Ureter (tissue), 1 donor: ENCODE data around the gene SNRNP48. TPM values are rescaled to one million over a fixed set of nuclear protein-coding genes. Genes with fewer than 3 reads are reported as not detected.

Source experiments
- DNase-seq: peaks from one replicate; pipeline ENCODE4 v3.0.0-alpha.2; 2020; ENCODE audit warnings: low spot score
- total RNA-seq: library from RNA; stranded (reverse); gene quantifications from one replicate; pipeline ENCODE4 v1.2.4, GENCODE V29; 2023
- donor health status: DM: yes; HTN: yes; CAD: no.

SNRNP48 gene
- total RNA-seq, 1 donor from 2014 or later, result 12.2 TPM

GRCh38 chr6:7640607-7641577, 50.9 kb downstream of the SNRNP48 start:
- no peak for DNase-seq

- DNase-seq, result no peak
Measured at GRCh38 chr6:7642791-7643190, 52.8 kb downstream of the SNRNP48 start.

- no peak for DNase-seq
Measured at GRCh38 chr6:7644417-7644816, 54.4 kb downstream of the SNRNP48 start.

- DNase-seq, result no peak
Measured at GRCh38 chr6:7646394-7646793, 56.4 kb downstream of the SNRNP48 start.

- DNase-seq, result no peak
Measured at GRCh38 chr6:7647504-7647903, 57.5 kb downstream of the SNRNP48 start.

GRCh38 chr6:7649037-7649810, 59.2 kb downstream of the SNRNP48 start:
- no peak for DNase-seq

GRCh38 chr6:7650878-7651277, 60.9 kb downstream of the SNRNP48 start:
- no peak for DNase-seq

GRCh38 chr6:7652957-7653356, 63.0 kb downstream of the SNRNP48 start:
- DNase-seq, result no peak

GRCh38 chr6:7656355-7656754, 66.4 kb downstream of the SNRNP48 start:
- DNase-seq, result no peak

GRCh38 chr6:7658543-7658942, 68.5 kb downstream of the SNRNP48 start:
- DNase-seq, result no peak

GRCh38 chr6:7661364-7661763, 71.4 kb downstream of the SNRNP48 start:
- no peak for DNase-seq

Other genes starting within 250 kb of the SNRNP48 start
- gene CAGE1, start 200.5 kb upstream of the SNRNP48 start, total RNA-seq, result not detected
- 25.6 TPM for gene RIOK1, start 200.4 kb upstream of the SNRNP48 start, total RNA-seq
- 67.6 TPM for gene DSP, start 48.5 kb upstream of the SNRNP48 start, total RNA-seq
- gene BMP6, start 135.9 kb downstream of the SNRNP48 start, total RNA-seq, result 1.8 TPM